Activated CD4-positive, alpha-beta T cell treated with anti-CD3 and anti-CD28 coated beads for 24 hours (primary cell): ENCODE measurements around the gene RNF181.
"Not testable (repeated sequence)": the region's sequence is repeated elsewhere in the genome, so short reads cannot be mapped to it uniquely, and the experiment has no call there.

ENCODE experiments used
- DNase-seq, 2 donors: peaks; one replicate each; pipeline ENCODE4 v3.0.0-alpha.2; 2020; ENCODE audit warnings: low read depth in 2 of 2

RNF181 gene

DNA sequence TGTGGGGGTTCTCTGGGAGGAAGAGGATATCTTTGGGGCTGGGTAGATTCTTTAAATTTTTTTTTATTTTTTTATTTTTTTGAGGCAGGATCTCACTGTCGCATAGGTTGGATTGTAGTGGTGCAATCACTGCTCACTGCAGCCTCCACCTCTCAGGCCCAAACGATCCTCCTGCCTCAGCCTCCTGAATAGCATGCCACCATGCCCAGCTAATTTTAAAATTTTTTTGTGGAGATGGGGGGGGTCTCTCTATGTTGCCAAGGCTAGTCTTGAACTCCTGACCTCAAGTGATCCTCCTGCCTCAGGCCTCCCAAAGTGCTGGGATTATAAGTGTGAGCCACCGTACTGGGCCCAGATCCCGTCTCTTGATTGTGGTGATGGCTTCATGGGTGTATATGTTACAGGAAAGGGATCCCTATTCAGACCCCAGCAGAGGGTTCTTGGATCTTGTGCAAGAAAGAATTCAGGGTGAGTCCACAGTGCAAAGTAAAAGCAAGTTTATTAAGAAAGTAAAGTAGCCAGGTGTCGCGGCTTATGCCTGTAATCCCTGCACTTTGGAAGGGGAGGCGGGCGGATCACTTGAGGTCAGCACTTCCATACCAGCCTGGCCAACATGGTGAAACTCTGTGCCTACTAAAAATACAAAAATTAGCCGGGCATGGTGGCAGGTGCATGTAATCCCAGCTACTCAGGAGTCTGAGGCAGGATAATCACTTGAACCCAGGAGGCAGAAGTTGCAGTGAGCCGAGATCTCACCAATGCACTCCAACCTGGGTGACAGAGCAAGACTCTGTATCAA lies 18.4 kb downstream of the RNF181 start:
- no peak for DNase-seq

DNA sequence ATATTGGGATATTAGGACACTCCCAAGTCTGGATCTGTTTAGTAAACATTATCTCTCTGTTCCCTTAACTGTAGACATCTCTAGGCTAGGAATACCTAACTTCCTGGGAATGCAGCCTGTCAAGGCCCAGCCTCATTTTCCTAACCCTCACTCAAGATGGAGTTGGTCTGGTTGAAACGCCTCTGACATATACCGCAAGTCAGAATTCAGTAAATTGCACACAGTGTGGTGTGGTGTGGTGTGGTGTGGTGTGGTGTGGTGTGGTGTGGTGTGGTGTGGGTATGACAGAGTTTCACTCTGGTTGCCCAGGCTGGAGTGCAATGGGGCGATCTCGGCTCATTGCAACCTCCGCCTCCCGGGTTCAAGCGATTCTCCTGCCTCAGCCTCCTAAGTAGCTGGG lies 19.2 kb downstream of the RNF181 start:
- not testable (repeated sequence) for DNase-seq

DNA sequence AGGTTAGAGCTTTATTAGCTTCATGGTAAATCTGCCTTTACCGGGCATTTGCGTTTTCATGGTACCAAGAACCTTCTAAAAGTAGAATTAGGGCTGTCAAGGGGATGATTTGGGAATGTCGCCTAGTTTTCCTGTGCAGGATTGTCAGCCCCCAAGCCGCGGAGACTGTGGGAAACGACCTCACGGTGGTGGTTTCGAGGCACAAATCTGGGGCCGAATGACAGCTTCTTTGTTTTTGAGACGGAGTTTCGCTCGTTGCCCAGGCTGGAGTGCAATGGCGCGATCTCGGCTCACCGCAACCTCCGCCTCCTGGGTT lies 19.8 kb downstream of the RNF181 start:
- no peak for DNase-seq

DNA sequence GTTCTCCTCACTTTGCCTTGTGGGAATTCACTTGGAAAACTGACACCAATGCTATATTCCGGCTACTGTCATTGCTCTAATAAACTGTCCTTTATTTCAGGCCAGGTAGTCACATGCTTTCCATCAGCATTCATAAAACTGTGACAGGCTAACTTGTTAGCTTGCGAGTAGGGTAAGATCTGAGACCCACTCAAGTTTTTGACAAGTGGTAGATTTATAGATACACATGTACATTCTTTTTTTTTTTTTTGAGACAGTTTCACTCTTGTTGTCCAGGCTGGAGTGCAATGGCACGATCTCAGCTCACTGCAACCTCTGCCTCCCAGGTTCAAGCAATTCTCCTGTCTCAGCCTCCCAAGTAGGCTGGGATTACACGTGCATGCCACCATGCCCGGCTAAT lies 22.2 kb downstream of the RNF181 start:
- DNase-seq, result not testable (repeated sequence)

DNA sequence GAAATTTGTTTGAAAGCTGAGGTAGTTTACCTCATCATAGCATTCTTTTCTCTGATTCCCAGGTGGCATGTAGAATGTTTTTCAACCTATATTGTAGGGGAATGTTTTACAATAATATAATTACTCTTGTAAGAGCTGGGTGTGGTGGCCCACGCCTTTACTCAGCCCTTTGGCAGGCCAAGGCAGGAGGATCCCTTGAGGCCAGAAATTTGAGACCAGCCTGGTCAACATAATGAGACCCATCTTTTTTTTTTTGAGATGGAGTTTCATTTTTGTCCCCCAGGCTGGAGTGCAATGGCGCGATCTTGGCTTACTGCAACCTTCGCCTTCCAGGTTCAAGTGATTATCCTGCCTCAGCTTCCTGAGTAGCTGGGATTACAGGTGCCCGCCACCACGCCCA lies 24.1 kb downstream of the RNF181 start:
- DNase-seq, result no peak

DNA sequence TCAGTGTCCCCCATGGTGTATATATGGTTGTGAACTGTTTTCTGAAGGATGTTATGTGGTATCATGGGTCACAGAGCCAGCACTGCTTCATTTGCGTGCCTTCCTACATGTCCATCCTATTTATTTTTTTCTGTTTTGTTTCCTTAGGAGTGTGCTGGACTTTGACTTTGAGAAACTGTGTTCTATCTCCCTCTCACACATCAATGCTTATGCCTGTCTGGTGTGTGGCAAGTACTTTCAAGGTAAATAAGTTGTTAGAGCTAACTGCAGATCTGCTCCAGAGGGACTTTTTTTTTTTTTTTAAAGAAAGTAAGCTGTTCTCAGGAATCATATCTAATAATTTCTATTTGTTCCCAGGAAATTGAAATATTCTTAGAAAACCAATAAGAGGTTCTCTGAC lies 25.8 kb downstream of the RNF181 start:
- DNase-seq, result no peak

DNA sequence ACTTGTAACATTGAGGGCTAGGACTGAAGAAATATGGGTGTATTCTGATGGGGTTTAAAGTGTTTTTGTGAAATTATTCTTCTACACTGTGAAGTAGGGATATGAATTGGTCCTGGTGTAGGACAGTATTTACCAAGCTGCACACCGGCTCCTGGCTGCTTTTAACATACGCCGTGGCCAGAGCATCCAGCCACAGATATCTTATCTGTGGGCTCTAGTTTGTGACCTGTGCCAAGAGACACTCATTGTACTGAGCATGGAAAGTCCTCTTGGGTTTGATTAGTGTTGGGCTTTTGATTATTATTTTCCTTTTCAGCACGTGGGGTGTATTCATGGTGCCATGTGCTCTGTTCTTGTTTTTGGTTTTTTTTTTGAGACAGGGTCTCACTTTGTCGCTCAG lies 28.4 kb downstream of the RNF181 start:
- no peak for DNase-seq

DNA sequence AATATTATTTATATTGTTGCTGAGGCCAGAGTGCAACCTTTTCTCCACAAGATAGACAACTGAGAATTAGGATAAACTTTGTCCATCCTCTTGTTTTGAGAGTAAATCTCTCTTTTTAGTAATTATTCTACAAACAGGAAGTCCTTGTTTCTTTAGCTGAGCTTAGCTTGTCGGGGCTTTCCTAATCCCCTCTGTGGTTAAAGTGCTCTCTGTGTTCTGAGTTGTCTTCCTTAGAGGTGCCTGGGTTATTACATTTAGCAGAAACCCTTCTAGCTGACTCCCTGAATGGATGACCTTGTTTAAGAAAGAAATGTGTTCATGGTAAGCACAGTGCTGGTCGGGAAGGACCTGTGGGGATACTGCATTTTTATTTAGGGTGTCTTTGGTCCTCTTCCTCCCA lies 33.1 kb downstream of the RNF181 start:
- no peak for DNase-seq

DNA sequence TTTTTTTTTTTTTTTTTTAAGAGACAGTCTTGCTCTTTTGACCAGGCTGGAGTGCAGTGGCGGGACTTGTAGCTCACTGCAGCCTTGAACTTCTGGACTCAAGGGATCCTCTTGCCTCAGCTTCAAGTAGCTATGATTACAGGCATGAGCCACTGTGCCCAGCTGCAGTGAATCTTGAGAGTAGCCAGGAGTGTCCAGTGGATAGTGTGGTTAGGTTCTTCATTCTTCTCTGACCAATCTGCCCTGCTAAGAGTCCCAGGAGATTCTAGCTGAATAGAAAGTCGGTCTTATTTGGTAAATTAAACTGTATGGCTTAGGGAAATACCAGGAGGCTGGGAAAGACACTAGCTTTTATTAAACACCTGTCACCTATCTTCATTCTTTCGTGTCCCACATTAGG lies 35.8 kb downstream of the RNF181 start:
- DNase-seq, result no peak

DNA sequence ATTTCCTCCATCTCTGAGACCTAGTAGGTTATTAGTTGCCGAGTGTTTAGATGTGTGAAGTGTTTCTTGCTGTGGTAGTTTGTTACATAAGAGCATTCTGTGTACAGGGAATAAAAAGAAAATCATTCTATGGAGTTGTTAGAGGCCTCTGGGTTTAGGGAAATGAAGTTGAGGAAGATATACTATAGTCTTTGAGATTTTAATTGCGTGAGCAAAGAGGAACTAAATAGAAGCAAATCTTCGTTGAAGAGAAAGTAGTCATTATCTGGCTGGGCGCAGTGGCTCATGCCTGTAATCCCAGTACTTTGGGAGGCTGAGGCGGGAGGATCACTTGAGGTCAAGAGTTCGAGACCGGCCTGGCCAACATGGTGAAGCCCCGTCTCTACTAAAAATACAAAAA lies 39.5 kb downstream of the RNF181 start:
- DNase-seq, result no peak

DNA sequence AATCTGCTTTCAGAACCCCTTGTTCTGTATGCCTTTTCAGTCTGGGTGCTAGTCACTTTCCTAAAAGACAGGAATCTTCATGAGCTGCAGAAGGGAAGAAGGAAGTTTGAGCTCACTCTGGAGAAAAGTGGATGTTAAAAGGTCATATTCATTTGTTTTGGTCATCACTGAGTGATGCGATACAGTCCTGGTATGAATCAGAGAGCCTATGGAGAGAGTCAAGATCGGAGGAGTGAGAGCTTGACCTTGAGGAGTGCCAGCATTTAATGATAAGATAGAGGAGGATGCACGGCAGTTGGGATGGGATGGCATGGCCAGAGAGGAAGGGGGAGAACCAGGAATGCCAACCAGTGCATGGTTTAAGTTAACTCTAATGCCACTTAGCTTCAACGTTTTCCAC lies 40.1 kb downstream of the RNF181 start:
- no peak for DNase-seq

DNA sequence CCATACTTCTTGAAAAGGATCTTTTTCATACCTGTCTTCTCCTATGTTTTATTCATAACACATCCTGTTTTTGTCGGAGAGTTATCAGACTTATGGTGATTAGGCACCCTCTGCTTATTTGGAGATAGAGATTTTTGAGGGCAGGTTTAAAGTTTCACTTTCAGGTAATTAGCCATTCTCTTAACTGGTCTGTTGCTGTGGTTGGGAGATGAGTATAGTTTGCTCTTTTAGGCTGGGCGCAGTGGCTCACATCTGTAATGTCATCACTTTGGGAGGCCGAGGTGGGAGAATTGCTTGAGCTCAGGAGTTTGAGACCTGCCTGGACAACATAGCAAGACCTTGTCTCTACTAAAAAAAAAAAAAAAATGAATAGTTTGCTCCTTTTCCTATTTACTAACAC lies 47.2 kb downstream of the RNF181 start:
- DNase-seq, result no peak

DNA sequence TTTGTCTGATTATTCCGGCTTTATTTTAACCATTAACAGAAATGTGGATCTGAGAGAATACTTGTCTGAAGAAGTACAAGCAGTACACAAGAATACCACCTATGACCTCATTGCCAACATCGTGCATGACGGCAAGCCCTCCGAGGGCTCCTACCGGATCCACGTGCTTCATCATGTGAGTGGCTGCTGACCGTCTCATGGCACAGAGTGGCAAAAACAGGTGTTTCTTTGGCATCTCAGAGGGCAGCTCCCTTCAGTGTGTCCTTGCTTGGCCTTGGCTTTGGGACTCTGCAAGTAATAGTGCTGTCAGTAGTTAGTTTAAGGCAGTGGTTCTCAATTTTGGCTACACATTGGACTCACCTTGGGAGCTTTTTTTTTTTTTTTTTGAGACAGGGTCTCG lies 49.4 kb downstream of the RNF181 start:
- DNase-seq, result no peak

DNA sequence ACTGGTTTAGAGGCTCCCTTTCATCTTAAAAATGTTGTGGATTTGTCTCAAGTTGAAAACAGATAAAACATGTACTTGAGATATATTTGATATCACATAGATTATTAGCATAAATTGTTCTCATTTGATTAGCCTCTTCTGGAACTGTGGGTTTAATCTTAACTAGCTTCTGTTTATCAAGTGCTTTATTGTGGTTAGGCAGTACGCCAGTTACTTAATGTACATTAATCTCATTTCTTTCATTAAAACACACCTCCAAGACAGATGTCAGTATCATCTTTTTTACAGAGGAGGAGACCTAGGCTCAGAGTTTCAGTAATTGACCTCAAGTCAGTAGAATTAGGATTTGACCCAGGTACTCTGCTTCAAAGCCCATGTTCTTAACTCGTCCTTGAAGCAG lies 50.6 kb downstream of the RNF181 start:
- no peak for DNase-seq
